ENCODE measurements around the gene PTPRK. TPM values are rescaled to one million over a fixed set of nuclear protein-coding genes. Genes with fewer than 3 reads are reported as not detected.

The PTPRK gene
- total RNA-seq, 1 donor from 2014 or later: 50.3 TPM

- no peak for DNase-seq
- Mint-ChIP-seq H3K4me3 (ENCODE audit: unreplicated experiment) (no peak overlapping the region), H3K27ac (ENCODE audit: unreplicated experiment) (no peak overlapping the region), H3K4me1 (ENCODE audit: low read depth, unreplicated experiment) (peaks cover 24% of the 10 kb centered on the region), H3K27me3 (ENCODE audit: unreplicated experiment) (no peaks in the 10 kb centered on the region), H3K36me3 (ENCODE audit: unreplicated experiment) (no peaks in the 10 kb centered on the region), H3K9me3 (ENCODE audit: unreplicated experiment) (no peaks in the 10 kb centered on the region)
- TF ChIP-seq CTCF (IDR thresholded peaks at IDR 0.05; ENCODE audit: partially characterized antibody, unreplicated experiment): no peak
Observed at GRCh38 chr6:128319946-128320345, 200.5 kb downstream of the PTPRK start.

GRCh38 chr6:128319157-128319556 is 201.2 kb downstream of the PTPRK start:
- no peak for TF ChIP-seq CTCF (IDR thresholded peaks at IDR 0.05; ENCODE audit: partially characterized antibody, unreplicated experiment)
- DNase-seq: no peak
- H3K4me3 Mint-ChIP-seq (ENCODE audit: unreplicated experiment): no peak overlapping the region
- H3K27me3 Mint-ChIP-seq (ENCODE audit: unreplicated experiment): no peaks in the 10 kb centered on the region
- H3K4me1 Mint-ChIP-seq (ENCODE audit: low read depth, unreplicated experiment): peaks cover 27% of the 10 kb centered on the region
- H3K36me3 Mint-ChIP-seq (ENCODE audit: unreplicated experiment): no peaks in the 10 kb centered on the region
- H3K27ac Mint-ChIP-seq (ENCODE audit: unreplicated experiment): no peak overlapping the region
- H3K9me3 Mint-ChIP-seq (ENCODE audit: unreplicated experiment): no peaks in the 10 kb centered on the region

- Mint-ChIP-seq H3K36me3 (ENCODE audit: unreplicated experiment) (no peaks in the 10 kb centered on the region), H3K4me1 (ENCODE audit: low read depth, unreplicated experiment) (peaks cover 35% of the 10 kb centered on the region), H3K4me3 (ENCODE audit: unreplicated experiment) (no peak overlapping the region), H3K27me3 (ENCODE audit: unreplicated experiment) (no peaks in the 10 kb centered on the region), H3K9me3 (ENCODE audit: unreplicated experiment) (no peaks in the 10 kb centered on the region), H3K27ac (ENCODE audit: unreplicated experiment) (peak overlapping the region; percentile 50)
- no peak for DNase-seq
- no peak for TF ChIP-seq CTCF (IDR thresholded peaks at IDR 0.05; ENCODE audit: partially characterized antibody, unreplicated experiment)
Observed at GRCh38 chr6:128316258-128316929, 204.0 kb downstream of the PTPRK start.

- H3K27ac Mint-ChIP-seq (ENCODE audit: unreplicated experiment): peak overlapping the region; percentile 54
- H3K4me3 Mint-ChIP-seq (ENCODE audit: unreplicated experiment): no peak overlapping the region
- peaks cover 48% of the 10 kb centered on the region for H3K4me1 Mint-ChIP-seq (ENCODE audit: low read depth, unreplicated experiment)
- no peaks in the 10 kb centered on the region for H3K9me3 Mint-ChIP-seq (ENCODE audit: unreplicated experiment)
- no peaks in the 10 kb centered on the region for H3K27me3 Mint-ChIP-seq (ENCODE audit: unreplicated experiment)
- no peak for DNase-seq
- TF ChIP-seq CTCF (IDR thresholded peaks at IDR 0.05; ENCODE audit: partially characterized antibody, unreplicated experiment): no peak
- no peaks in the 10 kb centered on the region for H3K36me3 Mint-ChIP-seq (ENCODE audit: unreplicated experiment)
Observed at GRCh38 chr6:128314190-128314589, 206.2 kb downstream of the PTPRK start.

GRCh38 chr6:128311944-128312570 is 208.3 kb downstream of the PTPRK start:
- Mint-ChIP-seq H3K27ac (ENCODE audit: unreplicated experiment) (no peak overlapping the region), H3K36me3 (ENCODE audit: unreplicated experiment) (no peaks in the 10 kb centered on the region), H3K27me3 (ENCODE audit: unreplicated experiment) (no peaks in the 10 kb centered on the region), H3K9me3 (ENCODE audit: unreplicated experiment) (no peaks in the 10 kb centered on the region), H3K4me3 (ENCODE audit: unreplicated experiment) (no peak overlapping the region), H3K4me1 (ENCODE audit: low read depth, unreplicated experiment) (peaks cover 38% of the 10 kb centered on the region)
- no peak for TF ChIP-seq CTCF (IDR thresholded peaks at IDR 0.05; ENCODE audit: partially characterized antibody, unreplicated experiment)
- no peak for DNase-seq

All from glutamatergic neuron (in vitro differentiated cells).